Stimulated activated CD8-positive, alpha-beta memory T cell treated with anti-CD3 and anti-CD28 coated beads, Interleukin-2, amount 100 ng/mL, for 1 hour (primary cell): ENCODE results near the gene CA11.
A peak's percentile ranks its signal among the peaks of the same experiment; 100 is the strongest.
"Not testable (repeated sequence)": the region's sequence is repeated elsewhere in the genome, so short reads cannot be mapped to it uniquely, and the experiment has no call there.

Source experiments
- DNase-seq, 2 donors: peaks; one replicate each; pipeline ENCODE4 v3.0.0-alpha.2; 2020; ENCODE audit warnings: low read depth in 2 of 2

Gene CA11

DNA sequence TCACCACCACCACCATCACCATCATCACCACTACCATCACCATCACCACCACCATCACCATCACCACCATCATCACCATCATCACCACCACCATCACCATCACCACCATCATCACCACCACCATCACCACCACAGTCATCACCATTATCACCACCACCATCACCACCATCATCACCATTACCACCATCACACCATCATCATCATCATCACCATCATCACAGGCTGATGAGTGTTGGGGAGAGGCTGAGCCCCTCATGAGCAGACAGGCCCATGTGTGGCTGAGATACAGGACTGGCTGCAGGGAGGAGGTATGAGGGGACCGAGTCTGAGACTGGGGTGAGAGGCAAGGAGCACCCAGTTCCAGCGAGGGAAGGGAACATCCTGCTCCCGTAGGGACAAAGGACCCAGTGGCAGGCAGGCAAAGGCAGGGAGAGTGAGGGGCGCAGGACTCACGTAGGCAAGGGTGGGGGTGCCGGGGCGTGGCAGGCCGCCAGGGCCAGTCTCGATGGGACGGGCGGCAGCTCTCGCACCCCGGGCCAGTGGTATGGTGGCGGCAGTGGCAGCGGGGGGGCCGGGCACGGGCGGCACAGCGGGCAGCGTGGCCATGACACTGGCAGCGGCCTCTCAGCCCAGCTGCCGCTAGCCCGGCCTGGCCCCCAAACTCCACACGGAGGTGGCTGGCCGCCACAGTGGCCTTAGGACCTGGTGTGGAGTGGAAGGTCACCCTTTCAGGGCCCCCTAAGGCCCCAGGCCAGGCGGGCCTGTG, 24.1 kb upstream of the CA11 start:
- DNase-seq: no peak

DNA sequence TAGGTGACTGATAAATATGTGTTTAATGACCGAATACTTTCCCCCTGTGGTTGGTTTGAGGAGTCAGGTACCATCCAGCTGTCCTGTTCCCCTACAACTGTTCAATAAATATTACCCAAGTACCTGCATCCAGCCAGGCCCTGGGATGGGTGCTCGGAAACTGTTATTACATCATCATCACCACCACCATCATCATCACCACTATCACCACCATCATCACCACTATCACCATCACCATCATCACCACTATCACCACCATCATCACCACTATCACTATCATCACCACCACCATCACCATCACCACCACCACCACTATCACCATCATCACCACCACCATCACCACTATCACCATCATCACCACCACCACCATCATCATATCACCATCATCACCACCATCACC, 22.8 kb upstream of the CA11 start:
- no peak for DNase-seq

DNA sequence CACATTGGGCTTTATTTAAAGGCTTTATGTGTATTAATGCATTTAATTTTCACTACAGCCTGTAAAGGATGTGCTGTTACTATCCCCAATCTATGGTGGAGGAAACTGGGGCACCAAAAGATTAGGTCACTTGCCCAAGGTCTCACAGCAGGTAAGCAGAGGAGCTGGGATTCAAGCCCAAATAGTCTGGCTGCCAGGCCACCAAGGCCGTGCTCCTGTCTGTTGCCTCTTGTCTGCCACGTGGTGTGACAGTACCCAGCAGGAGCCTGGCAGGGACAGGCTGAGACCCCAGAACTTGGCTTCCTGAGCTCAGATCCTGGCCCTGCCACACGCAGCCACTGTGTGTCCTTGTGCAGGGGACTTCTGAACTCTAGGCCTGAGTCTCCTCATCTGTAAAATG, 22.3 kb upstream of the CA11 start:
- no peak for DNase-seq

DNA sequence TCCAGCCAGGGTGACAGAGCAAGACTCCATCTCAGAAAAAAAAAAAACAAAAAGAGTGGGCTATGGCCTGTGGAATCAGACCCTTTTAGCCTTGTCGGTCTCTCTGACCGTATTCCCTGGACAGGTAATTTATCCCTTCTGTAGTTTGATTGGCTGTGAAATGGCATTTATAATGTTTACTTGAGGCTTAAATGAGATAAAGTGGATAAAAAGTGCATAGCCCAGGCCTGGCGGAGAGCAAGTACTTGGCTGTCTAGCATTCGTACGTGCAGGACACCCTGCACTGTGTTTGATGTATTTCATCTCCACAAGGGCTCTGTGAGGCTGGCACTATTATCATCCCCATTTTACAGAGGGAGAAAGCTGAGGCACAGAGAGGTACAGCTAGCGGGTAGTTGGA, 19.8 kb upstream of the CA11 start:
- DNase-seq: no peak

DNA sequence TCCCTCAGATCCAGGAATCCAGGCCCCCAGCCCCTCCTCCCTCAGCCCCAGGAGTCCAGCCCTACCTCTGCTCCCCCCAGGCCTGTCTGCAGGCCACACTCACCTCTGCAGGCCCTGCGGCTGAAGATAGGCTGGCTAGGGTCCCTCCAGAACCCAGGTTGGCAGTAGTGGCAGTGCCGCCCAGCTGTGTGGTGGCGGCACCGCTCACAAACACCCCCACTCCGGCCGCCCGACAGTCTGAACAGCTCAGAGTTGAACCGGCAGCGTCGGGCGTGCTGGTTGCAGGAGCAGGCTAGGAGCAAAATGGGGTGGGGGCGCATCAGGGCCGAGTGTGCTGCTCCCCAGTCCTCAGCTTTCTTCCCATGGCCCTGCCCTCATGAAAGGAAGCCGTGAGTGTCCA, 18.5 kb upstream of the CA11 start:
- DNase-seq: no peak

DNA sequence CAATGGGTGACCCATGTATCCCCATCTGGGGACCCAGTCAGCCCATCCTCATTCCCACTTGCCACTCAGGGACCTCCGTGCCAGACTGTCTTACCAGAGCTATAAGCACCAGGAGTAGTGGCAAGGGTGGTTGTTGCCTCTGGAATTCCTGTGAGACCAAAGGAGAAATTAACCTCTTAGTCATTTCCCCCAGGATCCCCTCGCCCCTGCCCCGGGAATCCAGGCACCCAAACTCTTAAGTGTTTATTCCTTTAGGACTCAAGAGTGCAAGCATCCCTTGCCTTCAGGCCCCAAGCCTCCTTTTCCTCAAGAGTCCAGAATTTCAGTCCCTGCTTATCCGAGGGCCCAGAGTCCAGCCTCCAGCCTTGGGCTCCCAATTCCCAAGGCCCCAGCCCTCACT, 17.7 kb upstream of the CA11 start:
- DNase-seq: no peak

DNA sequence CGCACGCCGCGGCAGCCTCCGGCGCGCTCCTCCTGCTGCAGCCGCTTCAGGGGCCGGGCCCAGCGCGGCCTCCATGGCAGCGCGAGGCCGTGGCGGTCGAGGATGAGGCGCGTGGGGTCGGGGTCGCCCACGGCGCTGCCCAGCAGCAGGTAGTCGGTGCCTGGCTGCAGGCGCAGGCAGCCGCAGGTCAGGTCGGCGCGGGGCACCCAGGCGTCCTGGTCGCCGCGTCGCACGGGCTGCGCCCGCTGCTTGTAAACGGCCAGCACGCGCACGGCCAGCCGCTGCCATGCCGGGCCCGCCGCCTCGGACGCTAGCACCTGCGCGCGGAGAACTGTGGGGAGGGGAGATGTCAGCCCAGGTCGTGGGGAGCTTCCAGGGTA, 15.7 kb upstream of the CA11 start:
- no peak for DNase-seq

DNA sequence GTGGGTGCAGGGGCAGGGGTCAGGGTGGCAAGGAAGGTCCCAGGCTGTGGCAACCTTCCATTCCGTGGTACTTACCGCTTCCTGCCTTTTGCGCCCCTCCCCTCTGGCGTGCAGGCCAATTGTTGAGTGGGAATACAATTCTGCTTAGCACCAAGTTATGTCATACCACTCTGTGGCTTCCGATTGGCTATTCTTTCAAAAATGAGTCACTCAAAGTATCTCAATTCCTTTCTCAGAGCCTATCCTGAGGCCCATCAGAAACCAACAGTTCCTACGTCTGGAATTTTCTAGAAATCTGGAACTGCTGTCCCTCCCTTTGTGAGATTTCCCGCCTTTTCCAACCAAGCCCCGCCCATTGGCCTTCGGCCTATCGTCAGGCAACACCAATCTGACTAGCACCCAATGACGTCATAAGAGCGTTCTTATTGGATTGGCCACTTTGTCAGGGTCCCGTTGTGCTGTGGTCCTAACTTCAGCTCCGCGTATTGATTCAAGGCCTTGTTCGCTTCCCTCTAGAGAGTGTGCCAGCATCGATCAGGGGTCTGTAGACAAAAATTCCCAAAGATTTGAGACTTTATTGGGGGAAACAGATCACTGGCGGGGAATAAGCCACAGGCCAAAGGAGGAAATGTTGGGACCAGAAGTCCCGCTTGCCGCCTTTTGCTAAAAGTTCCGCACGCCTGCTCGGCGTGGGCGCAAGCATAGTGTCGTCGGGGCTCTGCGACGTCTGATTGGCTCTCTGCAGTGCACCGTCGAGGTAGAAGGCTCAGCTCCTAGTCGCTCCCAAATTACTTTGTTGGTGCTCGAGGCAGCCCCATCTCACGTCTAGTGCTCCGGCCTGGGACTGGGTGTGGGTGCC, 15.1 kb upstream of the CA11 start:
- peak; percentile 50 to 58 for DNase-seq

DNA sequence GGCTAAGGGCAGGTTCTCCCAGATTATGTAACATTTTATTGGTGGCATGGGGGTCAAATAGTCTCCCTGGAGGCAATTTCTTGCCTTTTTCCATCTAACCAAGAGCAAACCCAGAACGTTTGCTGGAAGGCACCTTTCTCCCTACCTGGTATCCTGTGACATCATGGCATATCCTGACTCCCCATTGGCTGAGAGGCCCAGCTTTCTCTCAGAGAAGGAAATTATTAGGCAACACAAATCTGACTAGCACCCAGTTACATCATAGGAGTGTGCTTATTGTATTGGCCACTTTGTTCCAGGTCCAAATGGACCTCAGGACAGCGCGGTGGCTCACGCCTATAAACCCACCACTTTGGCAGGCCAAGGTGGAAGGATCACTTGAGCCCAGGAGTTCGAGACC, 13.8 kb upstream of the CA11 start:
- DNase-seq: no peak

DNA sequence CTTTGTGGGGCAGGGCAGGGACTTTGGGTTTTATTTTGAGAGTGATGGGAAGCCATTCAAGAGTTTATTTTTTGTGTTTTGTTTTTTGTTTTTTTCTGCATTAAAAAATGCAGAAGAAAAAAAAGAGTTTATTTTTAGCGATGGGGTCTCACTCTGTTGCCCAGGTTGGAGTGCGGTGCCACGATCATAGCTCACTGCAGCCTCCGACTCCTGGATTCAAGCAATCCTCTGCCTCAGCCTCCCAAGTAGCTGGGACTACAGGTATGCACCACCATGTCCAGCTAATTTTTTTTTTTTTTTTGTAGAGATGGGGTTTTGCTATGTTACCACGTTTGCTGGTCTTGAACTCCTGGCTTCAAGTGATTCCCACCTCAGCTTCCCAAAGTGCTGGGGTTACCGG, 12.5 kb upstream of the CA11 start:
- no peak for DNase-seq

DNA sequence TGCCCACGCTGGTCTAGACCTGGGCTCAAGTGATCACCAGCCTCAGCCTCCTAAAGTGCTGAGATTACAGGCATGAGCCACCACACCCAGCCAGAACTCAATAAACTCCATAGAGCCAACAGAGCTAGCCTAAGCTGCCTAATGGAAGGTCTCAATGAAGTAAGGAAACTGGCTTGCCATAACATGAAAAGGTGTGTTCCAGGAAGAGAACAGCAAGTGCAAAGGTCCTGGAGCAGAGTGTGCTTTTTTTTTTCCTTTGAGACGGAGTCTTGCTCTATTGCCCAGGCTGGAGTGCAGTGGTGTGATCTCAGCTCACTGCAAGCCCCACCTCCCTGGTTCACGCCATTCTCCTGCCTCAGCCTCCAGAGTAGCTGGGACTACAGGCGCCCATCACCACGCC, 11.8 kb upstream of the CA11 start:
- DNase-seq: not testable (repeated sequence)

DNA sequence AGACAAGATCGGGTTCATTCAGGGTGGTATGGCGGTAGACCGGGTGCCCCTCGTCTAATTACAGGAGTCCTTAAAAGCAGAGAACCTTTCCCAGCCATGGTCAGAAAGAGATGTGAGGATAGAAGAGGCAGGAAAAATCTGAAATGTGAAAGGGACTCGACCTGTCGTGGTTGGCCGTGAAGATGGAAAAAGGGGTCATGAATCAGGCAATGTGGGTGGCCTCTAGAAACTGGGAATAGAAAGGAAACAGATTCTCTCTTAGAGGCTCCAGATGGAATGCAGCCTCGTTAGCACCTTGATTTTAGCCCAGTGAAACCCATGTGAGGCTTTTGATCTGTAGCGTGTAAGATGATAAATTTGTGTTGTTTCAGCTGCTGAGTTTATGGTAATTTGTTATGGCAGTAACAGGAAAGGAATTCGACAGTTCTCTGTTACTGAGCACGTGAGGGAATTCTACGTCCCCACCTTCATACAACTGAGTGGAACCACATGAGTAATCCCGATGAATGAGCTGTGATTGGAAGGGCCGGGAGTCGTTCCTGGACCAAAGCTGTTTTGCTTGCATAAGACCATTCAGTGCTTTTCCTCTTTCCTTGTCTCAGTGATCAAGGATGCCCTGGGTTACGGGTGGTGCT, 11.0 kb upstream of the CA11 start:
- no peak for DNase-seq

DNA sequence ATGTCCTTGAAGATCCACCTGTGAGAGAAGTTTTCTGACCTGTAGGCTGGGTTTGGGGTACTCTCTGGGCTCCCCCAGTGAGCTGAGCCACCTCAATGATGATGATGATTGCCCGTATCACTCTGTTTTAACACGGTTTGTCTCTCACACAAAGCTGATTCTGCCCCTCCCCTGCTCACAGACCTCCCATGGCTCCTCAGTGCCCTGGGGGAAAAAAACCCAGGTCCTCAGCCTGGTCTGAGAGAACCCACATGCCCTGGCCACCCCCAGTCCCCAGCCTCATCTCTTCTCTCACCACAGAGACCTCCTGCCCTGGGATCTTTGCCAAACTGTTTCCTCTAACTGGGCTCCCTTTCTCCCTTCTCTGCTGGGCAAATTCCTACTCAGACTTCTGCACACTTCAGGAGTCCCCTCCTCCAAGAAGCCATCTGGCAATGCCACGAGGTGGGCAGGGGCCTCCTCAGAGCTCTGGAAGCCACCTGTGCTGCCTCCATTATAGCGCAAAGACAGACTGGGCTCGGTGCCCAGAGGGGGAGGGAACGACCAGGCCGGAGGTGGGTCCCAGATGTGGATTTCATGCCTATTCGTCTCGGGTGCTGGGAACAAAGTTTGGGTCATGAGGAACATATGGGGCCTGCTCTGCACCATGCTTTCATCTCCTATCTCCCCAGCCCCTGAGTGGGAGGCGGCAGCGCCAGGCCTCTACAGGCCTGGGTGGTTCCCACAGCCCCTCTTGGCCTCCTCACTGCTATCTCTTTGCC, 8.5 kb upstream of the CA11 start:
- no peak for DNase-seq

DNA sequence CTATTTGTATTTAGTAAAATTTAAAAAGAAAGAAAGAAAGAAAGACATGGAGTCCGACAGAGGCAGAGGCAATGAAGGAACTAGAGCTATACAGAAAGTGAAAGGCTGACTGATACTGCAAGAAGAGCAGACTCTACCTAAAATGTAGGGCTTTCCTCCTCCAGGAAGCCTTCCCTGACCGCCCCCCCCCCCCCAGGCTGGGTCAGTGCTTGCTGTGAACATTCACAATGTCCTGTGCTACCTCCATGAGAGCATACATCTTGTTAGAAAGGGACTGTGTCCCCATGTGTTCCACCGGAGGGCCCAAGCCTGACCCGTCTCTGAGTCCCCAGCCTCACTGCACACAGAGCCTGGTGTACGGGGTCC, 5.7 kb upstream of the CA11 start:
- no peak for DNase-seq

DNA sequence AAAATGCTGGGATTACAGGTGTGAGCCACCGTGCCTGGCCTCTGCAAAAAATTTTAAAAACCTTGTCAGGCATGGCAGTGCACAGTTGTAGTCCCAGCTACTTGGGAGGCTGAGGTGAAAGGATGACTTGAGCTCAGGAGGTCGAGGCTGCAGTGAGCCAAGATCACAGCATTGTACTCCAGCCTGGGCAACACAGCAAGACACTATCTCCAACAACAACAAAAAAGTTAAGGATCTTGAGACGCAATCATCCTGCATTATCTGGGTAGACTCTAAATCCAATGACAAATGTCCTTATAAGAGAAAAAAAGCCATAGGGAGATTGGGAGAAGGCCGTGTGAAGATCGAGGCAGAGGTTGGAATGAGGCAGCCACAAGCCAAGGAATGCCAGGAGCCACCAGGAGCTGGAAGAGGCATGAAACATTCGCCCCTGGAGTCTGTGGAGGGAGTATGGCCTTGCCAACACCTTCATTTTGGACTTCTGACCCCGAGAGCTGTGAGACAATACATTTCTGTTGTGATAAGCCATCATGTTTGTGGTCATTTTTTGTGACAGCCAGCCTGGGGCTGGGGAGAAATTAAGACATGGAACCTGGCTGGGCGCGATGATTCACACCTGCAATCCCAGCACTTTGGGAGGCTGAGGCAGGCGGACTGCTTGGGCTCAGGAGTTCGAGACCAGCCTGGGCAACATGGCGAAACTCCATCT, 5.1 kb upstream of the CA11 start:
- no peak for DNase-seq

DNA sequence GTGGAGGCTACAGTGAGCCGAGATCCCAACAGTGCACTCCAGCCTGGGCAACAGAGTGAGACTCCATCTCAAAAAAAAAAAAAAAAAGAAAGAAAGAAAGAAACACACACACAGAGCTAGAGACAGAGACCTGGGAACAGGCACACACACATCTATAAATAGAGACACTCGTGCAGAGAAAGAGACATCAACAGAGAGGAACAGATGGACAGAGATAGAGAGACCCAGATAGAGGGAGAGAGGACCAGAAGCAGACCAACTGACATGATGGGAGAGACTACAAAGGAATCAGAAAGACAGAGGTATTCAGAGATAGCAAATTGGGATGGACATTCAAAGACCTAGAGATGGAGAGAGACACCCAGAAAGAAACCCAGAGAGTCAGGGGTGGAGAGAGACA, 2.1 kb upstream of the CA11 start:
- no peak for DNase-seq

DNA sequence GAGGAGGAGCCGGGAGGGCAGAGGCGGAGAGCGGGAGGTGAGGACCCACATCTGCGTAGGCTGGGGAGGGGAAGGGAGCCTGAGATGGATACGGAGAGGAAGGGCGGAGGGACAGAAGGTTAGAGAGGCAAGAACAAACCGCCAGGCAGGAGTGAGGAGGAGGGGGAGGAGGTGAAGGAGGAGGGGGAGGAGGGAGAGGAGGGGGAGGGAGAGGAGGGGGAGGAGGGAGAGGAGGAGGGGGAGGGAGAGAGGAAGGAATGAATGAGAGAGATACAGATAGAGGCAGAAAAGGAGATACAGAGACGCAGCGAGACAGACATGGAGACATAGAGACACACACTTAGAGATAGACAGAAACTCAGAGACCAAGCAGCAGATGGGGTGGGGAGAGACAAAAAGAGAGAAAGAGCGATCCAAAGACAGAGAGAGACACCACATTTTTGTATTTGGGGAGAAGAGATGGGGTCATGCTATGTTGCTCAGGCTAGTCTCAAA, 782 bp upstream of the CA11 start:
- DNase-seq: no peak

DNA sequence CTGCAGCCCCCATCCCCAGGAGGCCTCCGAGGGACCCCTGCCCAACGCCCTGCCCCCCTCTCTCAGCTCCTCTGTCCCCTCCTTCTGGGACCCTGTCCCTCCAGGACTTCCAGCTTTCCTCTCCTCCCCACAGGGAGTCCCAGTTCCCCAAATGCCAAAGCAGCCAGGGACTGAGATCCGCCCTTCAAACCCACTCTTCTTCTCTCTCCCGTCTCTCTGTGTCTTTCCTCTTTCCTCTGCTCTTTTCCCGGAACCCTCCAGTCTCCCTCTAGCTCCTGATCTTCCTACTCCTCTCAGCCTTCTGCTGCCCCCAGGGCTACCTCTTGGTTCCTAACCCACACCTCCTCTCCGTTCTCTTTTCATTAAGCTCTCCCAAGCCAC, 377 bp downstream of the CA11 start:
- no peak for DNase-seq

DNA sequence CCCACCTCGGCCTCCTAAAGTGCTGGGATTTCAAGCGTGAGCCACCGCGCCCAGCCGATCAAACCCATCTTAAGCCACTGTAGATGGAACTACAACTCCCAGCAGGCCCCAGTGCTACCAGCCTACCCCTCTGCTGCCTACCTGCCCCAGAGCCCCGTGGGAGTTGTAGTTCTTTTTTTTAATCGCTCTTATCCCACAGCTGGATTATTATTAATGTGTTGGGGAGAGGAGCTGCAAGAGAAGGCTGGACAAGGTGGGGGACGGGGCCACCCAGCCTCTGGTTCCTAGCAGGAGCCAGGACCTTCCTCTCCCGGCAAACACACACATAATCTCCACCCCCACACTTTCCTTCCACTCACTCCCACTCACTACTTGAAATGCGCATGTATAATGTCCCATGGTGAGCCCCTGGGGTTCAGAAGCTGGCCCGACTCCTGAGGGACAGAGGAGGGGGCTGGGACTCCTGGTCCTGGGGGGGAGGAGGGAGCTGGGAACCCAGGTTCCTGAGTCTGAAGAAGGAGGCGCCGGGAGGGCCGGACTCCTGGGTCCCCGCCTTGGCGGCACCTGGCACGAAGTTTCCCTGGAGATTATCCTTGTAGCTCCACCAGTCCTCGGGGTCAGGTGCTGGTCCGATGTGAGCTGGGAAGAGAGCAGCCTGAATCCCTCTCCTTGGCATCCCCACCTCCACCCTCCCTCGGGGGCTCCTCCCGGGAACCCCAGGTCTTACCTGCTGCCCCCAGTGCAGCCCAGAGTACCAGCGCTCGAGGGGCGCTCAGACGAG, 958 bp downstream of the CA11 start:
- peak; percentile 37 to 63 for DNase-seq

DNA sequence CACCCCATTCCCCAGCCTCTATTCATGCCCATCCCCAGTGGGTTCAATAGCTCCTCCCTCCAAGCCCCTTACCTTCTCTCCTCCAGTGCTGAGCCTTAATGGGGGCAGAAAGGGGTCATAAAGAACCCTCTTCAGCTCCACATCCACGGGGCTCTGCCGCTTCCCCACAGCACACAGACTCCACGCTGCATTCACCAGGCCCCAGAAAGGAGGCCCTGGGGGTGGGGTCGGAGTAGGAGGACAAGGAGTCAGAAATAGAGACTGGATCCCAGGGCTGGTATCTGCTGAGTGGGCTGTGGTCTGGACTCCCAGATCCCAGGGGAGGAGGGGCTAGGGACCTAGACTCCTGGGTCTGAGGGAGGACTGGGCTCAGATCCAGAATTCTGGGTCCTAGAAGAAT, 1.6 kb downstream of the CA11 start:
- DNase-seq: no peak

DNA sequence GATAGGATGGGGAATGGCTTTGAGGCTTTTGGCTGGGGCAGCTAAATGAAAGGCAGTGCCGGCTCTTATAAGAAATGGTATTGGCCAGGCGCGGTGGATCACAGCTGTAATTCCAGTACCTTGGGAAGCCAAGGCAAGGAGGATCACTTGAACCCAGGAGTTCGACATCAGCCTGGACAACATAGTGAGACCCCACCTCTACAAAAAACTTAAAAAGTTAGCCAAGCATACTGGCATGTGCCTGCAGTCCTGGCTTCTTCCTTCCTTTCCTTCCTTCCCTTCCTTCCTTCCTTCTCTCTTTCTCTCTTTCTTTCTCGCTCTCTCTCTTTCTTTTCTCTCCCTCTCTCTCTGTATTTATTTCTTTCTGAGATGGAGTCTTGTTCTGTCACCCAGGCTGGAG, 3.1 kb downstream of the CA11 start:
- no peak for DNase-seq
